ENCODE measurements around the gene ACSL3. TPM values are rescaled to one million over a fixed set of nuclear protein-coding genes. Genes with fewer than 3 reads are reported as not detected.
A peak's percentile ranks its signal among the peaks of the same experiment; 100 is the strongest.

ACSL3 gene
- total RNA-seq, 1 donor from 2014 or later, result 144 TPM

- Mint-ChIP-seq H3K9me3 (ENCODE audit: unreplicated experiment) (no peaks in the 10 kb centered on the region), H3K4me3 (ENCODE audit: unreplicated experiment) (no peak overlapping the region), H3K27me3 (ENCODE audit: low read depth, unreplicated experiment) (no peaks in the 10 kb centered on the region), H3K4me1 (ENCODE audit: low read depth, unreplicated experiment) (peaks cover 14% of the 10 kb centered on the region), H3K27ac (ENCODE audit: unreplicated experiment) (peak overlapping the region; percentile 5), H3K36me3 (ENCODE audit: low read depth, unreplicated experiment) (peaks cover 12% of the 10 kb centered on the region)
- no peak overlapping the region for H3K4me2 ChIP-seq (ENCODE audit: low read length)
- peaks cover 6% of the 10 kb centered on the region for H4K20me1 ChIP-seq (ENCODE audit: insufficient read depth, low read length)
- FAIRE-seq, result no peak
- no peak overlapping the region for H2AFZ ChIP-seq (ENCODE audit: low read depth, low read length)
- DNase-seq (ENCODE audit: low read depth), result no peak
- H3K4me1 ChIP-seq (ENCODE audit: insufficient read depth, low read length), result no peaks in the 10 kb centered on the region
- no peak overlapping the region for H3K9ac ChIP-seq (ENCODE audit: low read length)
- H3K79me2 ChIP-seq (ENCODE audit: insufficient read depth, low read length), result no peaks in the 10 kb centered on the region
- no peak overlapping the region for H3K4me3 ChIP-seq (ENCODE audit: insufficient read depth, low read depth, low read length)
- H3K27ac ChIP-seq (ENCODE audit: low read depth, low read length), result no peak overlapping the region
- peaks cover 31% of the 10 kb centered on the region for H3K36me3 ChIP-seq (ENCODE audit: insufficient read depth, low read length)
- no peak for TF ChIP-seq EZH2 (IDR thresholded peaks at IDR 0.05; ENCODE audit: insufficient read depth, low read length)
- TF ChIP-seq, protein P1, sequence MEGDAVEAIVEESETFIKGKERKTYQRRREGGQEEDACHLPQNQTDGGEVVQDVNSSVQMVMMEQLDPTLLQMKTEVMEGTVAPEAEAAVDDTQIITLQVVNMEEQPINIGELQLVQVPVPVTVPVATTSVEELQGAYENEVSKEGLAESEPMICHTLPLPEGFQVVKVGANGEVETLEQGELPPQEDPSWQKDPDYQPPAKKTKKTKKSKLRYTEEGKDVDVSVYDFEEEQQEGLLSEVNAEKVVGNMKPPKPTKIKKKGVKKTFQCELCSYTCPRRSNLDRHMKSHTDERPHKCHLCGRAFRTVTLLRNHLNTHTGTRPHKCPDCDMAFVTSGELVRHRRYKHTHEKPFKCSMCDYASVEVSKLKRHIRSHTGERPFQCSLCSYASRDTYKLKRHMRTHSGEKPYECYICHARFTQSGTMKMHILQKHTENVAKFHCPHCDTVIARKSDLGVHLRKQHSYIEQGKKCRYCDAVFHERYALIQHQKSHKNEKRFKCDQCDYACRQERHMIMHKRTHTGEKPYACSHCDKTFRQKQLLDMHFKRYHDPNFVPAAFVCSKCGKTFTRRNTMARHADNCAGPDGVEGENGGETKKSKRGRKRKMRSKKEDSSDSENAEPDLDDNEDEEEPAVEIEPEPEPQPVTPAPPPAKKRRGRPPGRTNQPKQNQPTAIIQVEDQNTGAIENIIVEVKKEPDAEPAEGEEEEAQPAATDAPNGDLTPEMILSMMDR (IDR thresholded peaks at IDR 0.05; ENCODE audit: insufficient read depth, low read depth, low read length), result no peak
- no peaks in the 10 kb centered on the region for H3K27me3 ChIP-seq (ENCODE audit: insufficient read depth, low read length)
- H3K9me3 ChIP-seq (ENCODE audit: insufficient read depth, low read depth, low read length), result no peaks in the 10 kb centered on the region
Measured at GRCh38 chr2:222926915-222927314, 66.1 kb downstream of the ACSL3 start.

GRCh38 chr2:222927600-222927999 is 66.8 kb downstream of the ACSL3 start:
- H3K79me2 ChIP-seq (ENCODE audit: insufficient read depth, low read length), result no peaks in the 10 kb centered on the region
- H3K36me3 ChIP-seq (ENCODE audit: insufficient read depth, low read length), result peaks cover 31% of the 10 kb centered on the region
- no peak overlapping the region for H3K4me2 ChIP-seq (ENCODE audit: low read length)
- H3K27ac ChIP-seq (ENCODE audit: low read depth, low read length), result no peak overlapping the region
- Mint-ChIP-seq H3K4me3 (ENCODE audit: unreplicated experiment) (no peak overlapping the region), H3K27me3 (ENCODE audit: low read depth, unreplicated experiment) (no peaks in the 10 kb centered on the region), H3K4me1 (ENCODE audit: low read depth, unreplicated experiment) (peaks cover 14% of the 10 kb centered on the region), H3K36me3 (ENCODE audit: low read depth, unreplicated experiment) (peaks cover 10% of the 10 kb centered on the region), H3K9me3 (ENCODE audit: unreplicated experiment) (no peaks in the 10 kb centered on the region), H3K27ac (ENCODE audit: unreplicated experiment) (no peak overlapping the region)
- H4K20me1 ChIP-seq (ENCODE audit: insufficient read depth, low read length), result peaks cover 8% of the 10 kb centered on the region
- no peak overlapping the region for H3K4me3 ChIP-seq (ENCODE audit: insufficient read depth, low read depth, low read length)
- DNase-seq (ENCODE audit: low read depth) (no peak), FAIRE-seq (no peak)
- TF ChIP-seq EZH2 (IDR thresholded peaks at IDR 0.05; ENCODE audit: insufficient read depth, low read length), result no peak
- TF ChIP-seq, protein P1 (IDR thresholded peaks at IDR 0.05; ENCODE audit: insufficient read depth, low read depth, low read length), result no peak
- no peaks in the 10 kb centered on the region for H3K9me3 ChIP-seq (ENCODE audit: insufficient read depth, low read depth, low read length)
- no peaks in the 10 kb centered on the region for H3K4me1 ChIP-seq (ENCODE audit: insufficient read depth, low read length)
- no peak overlapping the region for H2AFZ ChIP-seq (ENCODE audit: low read depth, low read length)
- no peak overlapping the region for H3K9ac ChIP-seq (ENCODE audit: low read length)
- no peaks in the 10 kb centered on the region for H3K27me3 ChIP-seq (ENCODE audit: insufficient read depth, low read length)

DNA sequence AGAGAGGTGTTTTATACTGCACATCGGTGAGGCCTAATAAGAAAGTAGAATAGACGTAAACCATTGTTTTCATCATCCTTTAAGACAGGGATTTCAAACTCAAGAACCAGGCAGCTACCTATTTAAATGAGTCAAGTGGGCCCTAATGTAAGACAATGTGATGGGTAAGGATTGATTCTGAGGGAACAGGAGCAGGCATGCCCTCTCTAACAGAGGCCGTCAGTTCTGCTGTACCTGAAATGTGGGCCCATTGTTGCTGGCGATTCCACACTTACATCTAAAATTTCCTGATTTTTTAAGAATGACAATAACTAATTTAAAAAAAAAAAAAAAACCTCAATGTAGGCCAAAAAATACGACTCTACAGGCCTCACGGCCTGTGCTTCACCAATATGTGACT is 67.5 kb downstream of the ACSL3 start:
- Mint-ChIP-seq H3K4me1 (ENCODE audit: low read depth, unreplicated experiment) (peaks cover 14% of the 10 kb centered on the region), H3K27me3 (ENCODE audit: low read depth, unreplicated experiment) (no peaks in the 10 kb centered on the region), H3K4me3 (ENCODE audit: unreplicated experiment) (no peak overlapping the region), H3K36me3 (ENCODE audit: low read depth, unreplicated experiment) (peaks cover 5% of the 10 kb centered on the region), H3K27ac (ENCODE audit: unreplicated experiment) (no peak overlapping the region), H3K9me3 (ENCODE audit: unreplicated experiment) (no peaks in the 10 kb centered on the region)
- no peak for FAIRE-seq
- no peaks in the 10 kb centered on the region for H3K4me1 ChIP-seq (ENCODE audit: insufficient read depth, low read length)
- H3K79me2 ChIP-seq (ENCODE audit: insufficient read depth, low read length), result no peaks in the 10 kb centered on the region
- H2AFZ ChIP-seq (ENCODE audit: low read depth, low read length), result no peak overlapping the region
- H3K27ac ChIP-seq (ENCODE audit: low read depth, low read length), result no peak overlapping the region
- H4K20me1 ChIP-seq (ENCODE audit: insufficient read depth, low read length), result peaks cover 8% of the 10 kb centered on the region
- no peaks in the 10 kb centered on the region for H3K9me3 ChIP-seq (ENCODE audit: insufficient read depth, low read depth, low read length)
- H3K4me2 ChIP-seq (ENCODE audit: low read length), result no peak overlapping the region
- no peak for DNase-seq (ENCODE audit: low read depth)
- no peak overlapping the region for H3K4me3 ChIP-seq (ENCODE audit: insufficient read depth, low read depth, low read length)
- H3K9ac ChIP-seq (ENCODE audit: low read length), result no peak overlapping the region
- no peak for TF ChIP-seq EZH2 (IDR thresholded peaks at IDR 0.05; ENCODE audit: insufficient read depth, low read length)
- TF ChIP-seq, protein P1 (IDR thresholded peaks at IDR 0.05; ENCODE audit: insufficient read depth, low read depth, low read length), result no peak
- H3K36me3 ChIP-seq (ENCODE audit: insufficient read depth, low read length), result peaks cover 29% of the 10 kb centered on the region
- H3K27me3 ChIP-seq (ENCODE audit: insufficient read depth, low read length), result no peaks in the 10 kb centered on the region

Data from astrocyte (in vitro differentiated cells and primary cell).